AG04449 (cell line): Measurements from ENCODE around the gene HDAC1.

ENCODE experiments used
- CTCF ChIA-PET: fragments of 350-600 bp; formaldehyde crosslinking; extraction: SDS; loops from one replicate; lab custom pipeline; 2021; ENCODE audit warnings: antibody characterized with exemption; lab: Yijun Ruan, JAX
- POLR2A ChIA-PET: fragments of 400-600, 350-600 bp; formaldehyde crosslinking; extraction: SDS; loops from one replicate; lab custom pipeline; 2020; ENCODE audit warnings: antibody characterized with exemption, inconsistent platforms; lab: Yijun Ruan, JAX
- DNase-seq: peaks from one replicate; pipeline ENCODE4 v3.0.0-alpha.2; 2010; ENCODE audit warnings: low read depth, low spot score
- H3K4me3 ChIP-seq: 2 replicates; pipeline ENCODE4 v1.5.1; 2011; ENCODE audit warnings: low read depth, mild to moderate bottlenecking, control low read depth, low read length
- TF ChIP-seq, protein P1 (sequence below): IDR thresholded peaks from one replicate; pipeline ENCODE4 v1.5.1; 2011; ENCODE audit warnings: mild to moderate bottlenecking, moderate library complexity, low read length, control low read depth, inconsistent platforms; ENCODE audit not compliant: insufficient read depth; ENCODE audit errors: missing control alignments

Gene HDAC1

DNA sequence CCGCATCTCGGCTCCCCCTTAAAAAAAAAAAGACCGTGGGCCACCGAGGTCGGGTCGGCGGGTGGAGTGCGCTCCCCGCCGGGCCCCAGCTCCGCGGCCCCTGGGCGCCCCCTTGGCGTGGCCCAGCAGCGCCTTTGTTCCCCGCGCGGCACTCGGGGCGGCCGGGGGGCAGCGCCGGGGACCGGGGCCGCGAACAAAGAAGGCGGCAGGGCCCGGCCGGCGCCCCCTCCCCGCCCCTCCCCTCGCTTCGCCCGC is 43.6 kb downstream of the HDAC1 start:
- TF ChIP-seq, protein P1, sequence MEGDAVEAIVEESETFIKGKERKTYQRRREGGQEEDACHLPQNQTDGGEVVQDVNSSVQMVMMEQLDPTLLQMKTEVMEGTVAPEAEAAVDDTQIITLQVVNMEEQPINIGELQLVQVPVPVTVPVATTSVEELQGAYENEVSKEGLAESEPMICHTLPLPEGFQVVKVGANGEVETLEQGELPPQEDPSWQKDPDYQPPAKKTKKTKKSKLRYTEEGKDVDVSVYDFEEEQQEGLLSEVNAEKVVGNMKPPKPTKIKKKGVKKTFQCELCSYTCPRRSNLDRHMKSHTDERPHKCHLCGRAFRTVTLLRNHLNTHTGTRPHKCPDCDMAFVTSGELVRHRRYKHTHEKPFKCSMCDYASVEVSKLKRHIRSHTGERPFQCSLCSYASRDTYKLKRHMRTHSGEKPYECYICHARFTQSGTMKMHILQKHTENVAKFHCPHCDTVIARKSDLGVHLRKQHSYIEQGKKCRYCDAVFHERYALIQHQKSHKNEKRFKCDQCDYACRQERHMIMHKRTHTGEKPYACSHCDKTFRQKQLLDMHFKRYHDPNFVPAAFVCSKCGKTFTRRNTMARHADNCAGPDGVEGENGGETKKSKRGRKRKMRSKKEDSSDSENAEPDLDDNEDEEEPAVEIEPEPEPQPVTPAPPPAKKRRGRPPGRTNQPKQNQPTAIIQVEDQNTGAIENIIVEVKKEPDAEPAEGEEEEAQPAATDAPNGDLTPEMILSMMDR, result no peak
- no peak for DNase-seq
- peak overlapping the region; percentile 77 for H3K4me3 ChIP-seq
- ChIA-PET CTCF (interaction anchor here (0.6 to 2.8 kb wide), 5 partner anchors 11 to 153 kb away, joined by 3 to 15 read pairs (median 4); partner anchors contain the start of genes EIF3I and TMEM234), POLR2A (interaction anchor here (0.6 to 2.4 kb wide), 30 partner anchors 8 to 263 kb away, joined by 3 to 38 read pairs (median 5); partner anchors contain the start of genes BSDC1, CCDC28B, FAM229A and HDAC1)

DNA sequence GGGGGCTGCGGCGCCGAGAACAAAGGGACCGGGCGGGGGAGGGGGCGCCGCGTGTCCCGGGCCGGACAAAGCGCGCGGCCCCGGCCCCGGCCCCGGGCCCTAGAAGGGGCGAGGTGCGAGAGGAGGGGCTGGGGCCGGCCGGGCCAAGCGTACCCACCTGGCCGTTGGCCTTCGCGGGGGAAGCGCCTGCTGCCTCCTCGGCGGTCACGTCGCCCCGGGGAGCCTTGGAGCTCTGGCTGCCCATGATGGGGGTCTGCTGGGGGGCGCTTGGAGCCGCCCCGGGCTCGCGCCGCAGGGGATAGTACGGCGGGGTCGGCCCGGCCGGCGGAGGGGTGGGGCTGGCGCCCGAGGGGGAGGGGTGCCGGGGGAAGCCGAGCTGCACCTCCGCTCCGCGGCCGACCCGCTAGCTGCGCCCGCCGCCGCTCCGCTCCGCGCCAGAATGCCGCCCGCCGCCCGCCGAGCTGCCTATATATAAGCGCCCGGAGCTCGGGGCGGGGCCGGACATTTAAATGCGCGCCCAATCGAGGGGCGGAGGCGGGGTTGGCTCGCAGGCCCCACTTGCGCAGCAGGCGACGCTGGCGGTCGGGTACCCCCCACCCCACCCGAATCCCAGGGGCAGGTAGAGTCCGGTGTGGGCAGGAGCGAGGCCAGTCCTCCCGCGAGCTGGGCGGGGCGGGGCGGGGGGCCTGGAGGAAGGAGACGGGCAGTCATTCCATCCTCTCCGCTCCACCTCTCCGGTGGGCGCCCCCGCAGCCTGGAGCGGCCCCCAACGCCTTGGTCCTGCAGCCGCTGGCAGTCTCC is 44.1 kb downstream of the HDAC1 start, which contains the start of gene MARCKSL1:
TSS of gene MARCKSL1 (minus strand) at position 444 of the 801 bp plus-strand sequence. CDS start at position 244, 200 bp downstream.
- DNase-seq, result no peak
- ChIA-PET POLR2A (interaction anchor here (0.5 to 2.4 kb wide), 35 partner anchors 8 to 263 kb away, joined by 3 to 38 read pairs (median 5); partner anchors contain the start of genes BSDC1, CCDC28B, FAM167B and FAM229A), CTCF (interaction anchor here (0.6 to 2.8 kb wide), 9 partner anchors 9 to 153 kb away, joined by 3 to 15 read pairs (median 4); partner anchors contain the start of genes EIF3I and TMEM234)
- TF ChIP-seq, protein P1, result no peak
- H3K4me3 ChIP-seq, result peak within 1 kb of the TSS; percentile 77

DNA sequence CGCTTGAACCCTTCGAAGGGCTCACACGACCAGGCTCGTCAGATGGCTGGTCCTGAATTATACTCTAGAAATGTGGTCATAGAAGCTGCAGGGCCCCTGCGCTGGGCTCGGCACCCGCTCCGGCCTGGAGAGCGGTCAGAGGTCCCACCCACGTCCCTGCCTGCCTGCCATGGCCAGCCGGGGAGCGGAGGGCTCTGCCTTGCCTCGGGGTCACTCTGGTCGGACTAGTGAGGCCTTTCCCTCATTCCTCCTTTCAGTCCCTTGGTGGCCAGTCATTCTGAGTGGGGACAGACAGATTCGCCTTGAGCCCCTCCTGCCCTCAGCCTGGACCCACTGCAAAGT is 44.7 kb downstream of the HDAC1 start:
- no peak for DNase-seq
- TF ChIP-seq, protein P1, result no peak
- CTCF ChIA-PET, result interaction anchor here (0.9 to 2.8 kb wide), 7 partner anchors 9 to 121 kb away, joined by 3 to 15 read pairs (median 4); partner anchors contain the start of genes EIF3I and TMEM234
- POLR2A ChIA-PET, result interaction anchor here (0.5 to 2.4 kb wide), 32 partner anchors 9 to 264 kb away, joined by 3 to 38 read pairs (median 5); partner anchors contain the start of genes BSDC1, CCDC28B, FAM167B and FAM229A
- H3K4me3 ChIP-seq, result peak overlapping the region; percentile 77

DNA sequence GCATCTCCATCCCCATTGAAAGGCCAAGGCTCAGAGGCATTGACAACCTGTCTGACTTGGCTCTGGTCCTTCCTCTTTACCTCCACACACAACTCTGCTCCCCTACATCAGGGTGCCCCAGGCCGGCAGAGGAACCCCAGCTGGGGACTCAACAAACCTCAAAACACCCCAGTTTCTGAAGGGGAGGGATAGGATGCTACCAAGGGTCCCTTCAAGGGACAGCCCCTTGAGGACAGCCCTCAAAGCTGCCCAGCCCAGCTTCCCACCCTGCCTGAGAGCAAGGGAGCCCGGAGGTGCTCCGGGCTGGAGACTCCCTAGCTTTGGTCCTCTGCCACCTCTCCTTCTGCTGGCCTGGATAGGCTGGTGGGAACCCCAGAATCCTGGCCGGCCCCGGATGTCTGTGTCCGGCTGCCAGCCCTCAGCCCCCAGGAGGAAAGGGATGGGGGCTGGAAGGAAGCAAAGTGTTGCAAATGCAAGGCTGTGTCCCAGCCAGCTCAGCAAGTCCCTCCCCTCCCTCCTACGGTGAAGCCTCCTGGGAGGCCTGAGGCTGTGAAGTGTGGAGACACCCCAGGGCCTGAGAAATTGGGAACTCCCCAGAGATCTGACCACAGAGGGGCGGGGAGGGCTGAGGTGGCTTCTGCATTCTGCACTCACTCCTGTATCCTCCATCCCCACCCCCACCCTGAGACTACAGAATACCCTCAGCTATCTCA is 45.2 kb downstream of the HDAC1 start:
- DNase-seq, result no peak
- ChIA-PET CTCF (interaction anchor here (1.1 to 2.8 kb wide), 4 partner anchors 10 to 121 kb away, joined by 6 to 15 read pairs (median 10); no protein-coding TSS in a partner anchor), POLR2A (interaction anchor here (1.9 to 2.4 kb wide), 5 partner anchors 9 to 96 kb away, joined by 8 to 38 read pairs (median 19); no protein-coding TSS in a partner anchor)
- TF ChIP-seq, protein P1, result no peak
- no peak overlapping the region for H3K4me3 ChIP-seq

DNA sequence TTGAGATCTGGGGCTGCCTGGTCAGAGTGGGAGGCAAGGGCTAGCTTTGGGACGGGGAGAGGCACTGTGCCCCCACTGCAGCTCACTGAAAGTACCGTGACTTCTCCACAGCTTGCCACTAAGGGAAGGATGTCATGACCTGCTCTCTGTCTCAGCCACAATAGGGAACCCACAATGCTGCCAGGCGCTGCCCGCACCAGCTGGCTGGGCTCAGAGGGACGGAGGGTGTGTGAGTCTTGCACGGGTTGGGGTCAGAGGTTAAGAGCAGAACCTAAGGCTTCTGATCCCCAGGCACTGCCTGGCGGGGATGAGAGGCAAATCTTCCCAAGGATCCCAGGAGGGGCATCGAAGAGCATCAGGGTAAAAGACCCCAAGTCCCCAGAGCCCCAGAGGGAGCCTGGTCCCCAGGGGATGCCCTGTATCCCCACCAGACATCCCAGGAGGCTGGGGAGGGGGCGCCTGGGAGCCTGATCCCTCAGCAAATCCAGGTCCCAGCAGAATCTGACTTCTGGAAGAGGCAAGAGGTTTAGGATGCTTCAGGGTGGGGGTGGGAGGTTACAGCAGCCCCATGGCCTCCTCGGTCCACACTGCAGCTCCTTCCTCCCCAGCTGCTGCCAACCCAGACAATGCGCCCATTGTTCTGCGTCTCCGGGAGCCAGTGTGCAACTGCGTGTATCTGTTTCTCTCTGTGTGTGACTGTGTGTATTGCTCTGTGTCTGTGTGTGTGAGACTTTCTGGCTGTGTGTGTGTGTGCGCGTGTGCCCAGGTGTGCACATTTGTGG is 46.2 kb downstream of the HDAC1 start:
- no peak overlapping the region for H3K4me3 ChIP-seq
- TF ChIP-seq, protein P1, result no peak
- POLR2A ChIA-PET, result no interaction called here
- DNase-seq, result no peak
- CTCF ChIA-PET, result interaction anchor here (1.1 to 2.8 kb wide), 3 partner anchors 9 to 122 kb away, joined by 6 to 15 read pairs (median 6); no protein-coding TSS in a partner anchor
